Measurements from ENCODE around the gene KLHDC7B. TPM values are rescaled to one million over a fixed set of nuclear protein-coding genes. Genes with fewer than 3 reads are reported as not detected.

The KLHDC7B gene
- total and polyA plus RNA-seq, 10 of the 15 experiments (the other 5 are each of a cell fraction or from before 2014, with no cell fraction given) = 0.05 to 2.2 (median 0.93) TPM; not detected in 2

- in situ Hi-C loops (cut with MboI) = no loop called here
- no TSS peak for BruUV-seq (replicated peaks)
- Histone ChIP-seq H3K27me3 (replicated peaks in 1 of 2; ENCODE audit: control insufficient read depth in 2 of 2, insufficient read depth in 2 of 2, low read length in 1 of 2) (no peaks in the 10 kb centered on the region), H3K27ac (ENCODE audit: control insufficient read depth, insufficient read depth) (no peak overlapping the region), H3K36me3 (ENCODE audit: control insufficient read depth in 2 of 2, insufficient read depth in 2 of 2, low read length in 1 of 2) (no peaks in the 10 kb centered on the region), H3K4me3 (no peak overlapping the region), H3K4me1 (ENCODE audit: control insufficient read depth, insufficient read depth, low read length) (no peaks in the 10 kb centered on the region; the same call in 1 of the 2 replicates), H3K4me2 (ENCODE audit: control insufficient read depth, insufficient read depth) (no peak overlapping the region), H3K9ac (ENCODE audit: control insufficient read depth, insufficient read depth, low read length) (no peak overlapping the region), H2AFZ (ENCODE audit: control insufficient read depth, low read depth, low read length) (no peak overlapping the region), H3K79me2 (ENCODE audit: control insufficient read depth, insufficient read depth, low read length) (peaks cover 8% of the 10 kb centered on the region), H4K20me1 (ENCODE audit: control insufficient read depth, insufficient read depth) (no peaks in the 10 kb centered on the region), H3K9me3 (replicated peaks; ENCODE audit: control insufficient read depth, insufficient read depth, low read length) (no peaks in the 10 kb centered on the region)
- POLR2A ChIA-PET = no interaction called here
- ATAC-seq (no peak), DNase-seq (ENCODE audit: low read depth, low spot score) (no peak), FAIRE-seq (no peak)
- RAD21 ChIA-PET (ENCODE audit: unreplicated experiment) = interaction anchor here (0.7 kb wide), 1 partner anchor 39 kb away, joined by 3 read pairs; no protein-coding TSS in a partner anchor
- intact Hi-C loops (cut with micrococcal nuclease; ENCODE audit: unreplicated experiment) = no loop called here
- WGBS (ENCODE audit: insufficient coverage, insufficient replicate concordance, low lambda C conversion rate, missing lambda C conversion rate) = 94% methylated on average over 5 of the region's 5 CpGs
- CTCF ChIA-PET = interaction anchor here (0.6 kb wide), 1 partner anchor 350 kb away, joined by 3 read pairs; no protein-coding TSS in a partner anchor
- SMC1A ChIA-PET (ENCODE audit: uncharacterized antibody, unreplicated experiment) = interaction anchor here (1.2 kb wide), 1 partner anchor 33 kb away, joined by 3 read pairs; no protein-coding TSS in a partner anchor
- TF ChIP-seq TCF7 (IDR thresholded peaks at IDR 0.05; ENCODE audit: borderline replicate concordance) (no peak), FOXM1 (IDR thresholded peaks at IDR 0.05; ENCODE audit: low read depth, low read length) (no peak), MLLT1 (IDR thresholded peaks at IDR 0.05) (no peak), RUNX3 (IDR thresholded peaks at IDR 0.05; ENCODE audit: low read length) (no peak), IRF5 (IDR thresholded peaks at IDR 0.05; ENCODE audit: borderline replicate concordance) (no peak), MEF2B (IDR thresholded peaks at IDR 0.05; ENCODE audit: partially characterized antibody, poor library complexity, severe bottlenecking) (no peak), USF1 (IDR thresholded peaks at IDR 0.05; ENCODE audit: borderline replicate concordance, extremely low read length, insufficient read depth, low read depth, low read length) (no peak), RFX5 (IDR thresholded peaks at IDR 0.05; ENCODE audit: low read depth, low read length) (no peak), JUNB (IDR thresholded peaks at IDR 0.05) (no peak), BMI1 (IDR thresholded peaks at IDR 0.05; ENCODE audit: borderline replicate concordance) (no peak), NRF1 (conservative IDR thresholded peaks at IDR 0.05; ENCODE audit: low read depth, low read length) (no peak), TCF3 (IDR thresholded peaks at IDR 0.05; ENCODE audit: borderline replicate concordance, insufficient read depth, low read depth, low read length) (no peak), KDM1A (IDR thresholded peaks at IDR 0.05; ENCODE audit: borderline replicate concordance) (no peak), RELA (IDR thresholded peaks at IDR 0.05; ENCODE audit: borderline replicate concordance, partially characterized antibody) (no peak), MTA3 (IDR thresholded peaks at IDR 0.05; ENCODE audit: borderline replicate concordance, low read length) (no peak), HSF1 (IDR thresholded peaks at IDR 0.05; ENCODE audit: low read depth, low read length) (no peak), SKIL (IDR thresholded peaks at IDR 0.05; ENCODE audit: low read depth, poor library complexity, severe bottlenecking) (no peak)
These were observed 41.7 kb downstream of the KLHDC7B start for GRCh38 chr22:50587407-50587806.

Measured in GM12878 (cell line).